Measurements from ENCODE around the gene DDA1.

DNA sequence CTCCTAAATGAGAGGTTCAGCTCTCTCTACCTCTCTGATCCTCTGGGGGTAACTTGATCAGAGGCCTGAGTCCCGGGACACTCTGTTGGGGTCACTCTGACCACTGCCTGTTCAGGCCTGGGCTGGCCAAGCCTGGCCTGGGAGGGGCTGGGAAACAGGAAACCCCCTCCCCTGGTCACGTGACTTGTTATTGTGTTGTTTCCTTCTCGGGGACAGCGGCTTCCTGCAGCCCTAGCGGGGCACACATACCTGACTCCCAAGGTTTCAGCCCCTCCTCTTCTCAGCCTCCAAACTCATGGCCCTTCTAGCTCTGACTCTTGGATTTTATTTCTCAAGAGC is 44.8 kb upstream of the DDA1 start, which contains the start of gene USHBP1:
- TF ChIP-seq EZH2 (optimal IDR thresholded peaks at IDR 0.05; ENCODE audit: low read depth, low read length) (no peak), EZH2phosphoT487 (IDR thresholded peaks at IDR 0.05; ENCODE audit: low read length) (no peak)
- TF ChIP-seq, protein P1, sequence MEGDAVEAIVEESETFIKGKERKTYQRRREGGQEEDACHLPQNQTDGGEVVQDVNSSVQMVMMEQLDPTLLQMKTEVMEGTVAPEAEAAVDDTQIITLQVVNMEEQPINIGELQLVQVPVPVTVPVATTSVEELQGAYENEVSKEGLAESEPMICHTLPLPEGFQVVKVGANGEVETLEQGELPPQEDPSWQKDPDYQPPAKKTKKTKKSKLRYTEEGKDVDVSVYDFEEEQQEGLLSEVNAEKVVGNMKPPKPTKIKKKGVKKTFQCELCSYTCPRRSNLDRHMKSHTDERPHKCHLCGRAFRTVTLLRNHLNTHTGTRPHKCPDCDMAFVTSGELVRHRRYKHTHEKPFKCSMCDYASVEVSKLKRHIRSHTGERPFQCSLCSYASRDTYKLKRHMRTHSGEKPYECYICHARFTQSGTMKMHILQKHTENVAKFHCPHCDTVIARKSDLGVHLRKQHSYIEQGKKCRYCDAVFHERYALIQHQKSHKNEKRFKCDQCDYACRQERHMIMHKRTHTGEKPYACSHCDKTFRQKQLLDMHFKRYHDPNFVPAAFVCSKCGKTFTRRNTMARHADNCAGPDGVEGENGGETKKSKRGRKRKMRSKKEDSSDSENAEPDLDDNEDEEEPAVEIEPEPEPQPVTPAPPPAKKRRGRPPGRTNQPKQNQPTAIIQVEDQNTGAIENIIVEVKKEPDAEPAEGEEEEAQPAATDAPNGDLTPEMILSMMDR (IDR thresholded peaks at IDR 0.05; ENCODE audit: low read length) = no peak
